ENCODE data around the gene RYR1.

DNA sequence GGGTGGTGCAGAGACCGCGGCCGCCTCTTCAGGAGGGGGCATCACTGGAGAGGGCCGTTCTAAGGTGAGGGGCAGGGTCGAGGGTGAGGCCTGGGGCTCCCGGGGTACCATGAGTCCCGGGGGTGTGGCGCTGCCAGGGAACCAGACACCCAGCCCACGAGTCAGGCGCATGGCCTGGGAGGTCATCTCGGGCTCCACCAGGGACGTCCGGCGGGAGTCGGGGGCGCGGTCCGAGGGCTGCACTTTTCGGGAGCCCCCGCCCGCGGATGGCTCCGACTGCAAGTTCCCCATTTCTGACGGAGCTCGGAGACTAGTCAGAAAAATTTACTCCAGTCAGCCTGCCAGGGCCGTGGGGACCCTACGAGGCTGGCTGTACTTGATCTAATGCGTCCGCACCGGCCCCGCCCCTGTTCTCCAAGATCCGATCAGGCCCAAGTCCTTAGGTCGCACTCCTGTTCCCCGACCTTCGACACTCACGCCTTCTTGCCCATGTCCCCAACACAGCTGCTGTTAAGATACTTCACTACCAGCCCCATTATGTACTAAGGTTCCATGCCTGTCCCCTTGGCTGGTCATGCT lies 46.4 kb upstream of the RYR1 start:
- TF ChIP-seq, protein P1, sequence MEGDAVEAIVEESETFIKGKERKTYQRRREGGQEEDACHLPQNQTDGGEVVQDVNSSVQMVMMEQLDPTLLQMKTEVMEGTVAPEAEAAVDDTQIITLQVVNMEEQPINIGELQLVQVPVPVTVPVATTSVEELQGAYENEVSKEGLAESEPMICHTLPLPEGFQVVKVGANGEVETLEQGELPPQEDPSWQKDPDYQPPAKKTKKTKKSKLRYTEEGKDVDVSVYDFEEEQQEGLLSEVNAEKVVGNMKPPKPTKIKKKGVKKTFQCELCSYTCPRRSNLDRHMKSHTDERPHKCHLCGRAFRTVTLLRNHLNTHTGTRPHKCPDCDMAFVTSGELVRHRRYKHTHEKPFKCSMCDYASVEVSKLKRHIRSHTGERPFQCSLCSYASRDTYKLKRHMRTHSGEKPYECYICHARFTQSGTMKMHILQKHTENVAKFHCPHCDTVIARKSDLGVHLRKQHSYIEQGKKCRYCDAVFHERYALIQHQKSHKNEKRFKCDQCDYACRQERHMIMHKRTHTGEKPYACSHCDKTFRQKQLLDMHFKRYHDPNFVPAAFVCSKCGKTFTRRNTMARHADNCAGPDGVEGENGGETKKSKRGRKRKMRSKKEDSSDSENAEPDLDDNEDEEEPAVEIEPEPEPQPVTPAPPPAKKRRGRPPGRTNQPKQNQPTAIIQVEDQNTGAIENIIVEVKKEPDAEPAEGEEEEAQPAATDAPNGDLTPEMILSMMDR (IDR thresholded peaks at IDR 0.05 in 2 of 3, conservative IDR thresholded peaks at IDR 0.05 in 1 of 3; ENCODE audit: borderline replicate concordance in 1 of 3, insufficient read depth in 1 of 3, low read depth in 2 of 3, low read length in 2 of 3): no peak
- TF ChIP-seq EZH2 (IDR thresholded peaks at IDR 0.05) (no peak), POLR2A (IDR thresholded peaks at IDR 0.05; ENCODE audit: borderline replicate concordance, extremely low read depth, insufficient read depth, insufficient read length) (no peak), YY1 (IDR thresholded peaks at IDR 0.05; ENCODE audit: extremely low read depth, insufficient replicate concordance, low read depth, low read length) (no peak), EGR1 (IDR thresholded peaks at IDR 0.05; ENCODE audit: low read depth) (no peak), RAD21 (IDR thresholded peaks at IDR 0.05; ENCODE audit: low read depth) (no peak), POLR2AphosphoS5 (IDR thresholded peaks at IDR 0.05; ENCODE audit: low read depth, low read length) (no peak), FOSL1 (IDR thresholded peaks at IDR 0.05; ENCODE audit: low read depth) (no peak), ZNF274 (IDR thresholded peaks at IDR 0.05; ENCODE audit: low read depth, low read length) (no peak), SIN3A (IDR thresholded peaks at IDR 0.05; ENCODE audit: low read depth) (no peak)

Data from HCT116 (cell line).